Keratinocyte (primary cell): ENCODE measurements around the gene ZBTB4. TPM values are rescaled to one million over a fixed set of nuclear protein-coding genes. Genes with fewer than 3 reads are reported as not detected.

Experiments
- DNase-seq: peaks from one replicate; pipeline ENCODE4 v3.0.0-alpha.2; 2011; ENCODE audit warnings: low read depth, missing footprints, low spot score
- FAIRE-seq: peaks from 2 replicates; lab custom pipeline; 2011; peaks lifted over from hg19 to GRCh38; lab: Jason Lieb, UNC
- H2AFZ ChIP-seq: 2 replicates; pipeline ENCODE4 v1.6.0; 2012; ENCODE audit warnings: low read length, control low read depth, inconsistent platforms; ENCODE audit not compliant: control insufficient read depth
- H3K27ac ChIP-seq: 2 replicates; pipeline ENCODE4 v1.5.1; 2011; ENCODE audit warnings: low read length; ENCODE audit not compliant: control insufficient read depth, insufficient read depth
- H3K27me3 ChIP-seq: 3 replicates; pipeline ENCODE4 v1.6.0; 2011; ENCODE audit warnings: low read length; ENCODE audit not compliant: control insufficient read depth, insufficient read depth; ENCODE audit errors: extremely low read depth
- H3K36me3 ChIP-seq, 2 experiments: 2 replicates in 1 of 2; 3 replicates in 1 of 2; pipeline ENCODE4 v1.5.1; 2011; ENCODE audit warnings: low read length in 2 of 2, mild to moderate bottlenecking in 1 of 2; ENCODE audit not compliant: control insufficient read depth in 2 of 2, insufficient read depth in 2 of 2; ENCODE audit errors: extremely low read depth in 1 of 2
- H3K4me1 ChIP-seq: 3 replicates; pipeline ENCODE4 v1.5.1; 2011; ENCODE audit warnings: low read length; ENCODE audit not compliant: control insufficient read depth, insufficient read depth; ENCODE audit errors: extremely low read depth
- H3K4me2 ChIP-seq: 3 replicates; pipeline ENCODE4 v1.6.0; 2011; ENCODE audit warnings: low read depth, low read length; ENCODE audit not compliant: control insufficient read depth, insufficient read depth; ENCODE audit errors: extremely low read depth
- H3K4me3 ChIP-seq, 3 experiments: fragments of 200-600 bp in 1 of 3; sonication (generic) in 1 of 3; 2 replicates in 2 of 3; 3 replicates in 1 of 3; pipeline ENCODE4 v1.5.1; 2011 to 2016; ENCODE audit warnings: low read length in 3 of 3, mild to moderate bottlenecking in 3 of 3, control low read depth in 2 of 3, inconsistent platforms in 1 of 3, low read depth in 1 of 3, mixed read lengths in 1 of 3, mixed run types in 1 of 3, moderate library complexity in 1 of 3; ENCODE audit not compliant: control insufficient read depth in 2 of 3, insufficient read depth in 2 of 3; ENCODE audit errors: extremely low read depth in 1 of 3
- H3K79me2 ChIP-seq: 2 replicates; pipeline ENCODE4 v1.6.0; 2012; ENCODE audit warnings: low read length; ENCODE audit not compliant: control insufficient read depth, insufficient read depth
- H3K9ac ChIP-seq: 3 replicates; pipeline ENCODE4 v1.6.0; 2011; ENCODE audit warnings: low read length; ENCODE audit not compliant: control insufficient read depth, insufficient read depth; ENCODE audit errors: extremely low read depth
- H3K9me1 ChIP-seq: 3 replicates; pipeline ENCODE4 v1.6.0; 2011; ENCODE audit warnings: low read length; ENCODE audit not compliant: control insufficient read depth, insufficient read depth; ENCODE audit errors: extremely low read depth
- H3K9me3 ChIP-seq: 2 replicates; pipeline ENCODE4 v1.5.1; 2012; ENCODE audit warnings: low read depth, low read length; ENCODE audit not compliant: control insufficient read depth
- H4K20me1 ChIP-seq: 3 replicates; pipeline ENCODE4 v1.6.0; 2011; ENCODE audit warnings: low read length; ENCODE audit not compliant: control insufficient read depth, insufficient read depth; ENCODE audit errors: extremely low read depth
- CTCF ChIP-seq, 3 experiments: IDR thresholded peaks in 1 of 3; conservative IDR thresholded peaks in 1 of 3; optimal IDR thresholded peaks in 1 of 3; 2 replicates in 2 of 3; 3 replicates in 1 of 3; pipeline versions ENCODE3 to v1.5.1; 2011; ENCODE audit warnings: low read length in 3 of 3, mild to moderate bottlenecking in 3 of 3, moderate library complexity in 2 of 3, control low read depth in 1 of 3, inconsistent platforms in 1 of 3; ENCODE audit not compliant: insufficient read depth in 2 of 3; ENCODE audit errors: extremely low read depth in 1 of 3
- EZH2 ChIP-seq: IDR thresholded peaks from one replicate; pipeline ENCODE4 v1.6.1; 2012; ENCODE audit warnings: inconsistent platforms, mild to moderate bottlenecking, low read length, moderate library complexity
- dilution Hi-C: fragments of 300-500 bp; cut with MboI; formaldehyde crosslinking; loops from one replicate; pipeline ENCODE4 v1.7.0; 2020; ENCODE audit warnings: low sequenced_read_pairs; ENCODE audit not compliant: extremely low pct_ligation_motif_present
- polyA plus RNA-seq, 5 experiments: library from polyadenylated mRNA; depleted of rRNA in 3 of 5; stranded (reverse) in 3 of 5; stranded (forward) in 1 of 5; unstranded in 1 of 5; fragments of >200 nt; gene quantifications; 1 replicate in 1 of 5; 2 replicates in 3 of 5; 3 replicates in 1 of 5; pipeline versions ENCODE4 v1.2.1 to v1.2.3, GENCODE V29; 2011 to 2012; ENCODE audit warnings: missing spikeins in 2 of 5, low read depth in 1 of 5, low replicate concordance in 1 of 5

Gene ZBTB4
- polyA plus RNA-seq, 1 donor (not counting 4 experiments of a cell fraction or from before 2014, with no cell fraction given): 20.9 TPM

GRCh38 chr17:7423679-7424078 lies 55.8 kb downstream of the ZBTB4 start:
- no peak overlapping the region for H3K4me3 ChIP-seq
- no peaks in the 10 kb centered on the region for H3K27me3 ChIP-seq
- DNase-seq (no peak), FAIRE-seq (no peak)
- H3K36me3 ChIP-seq: no peaks in the 10 kb centered on the region
- H3K4me2 ChIP-seq: no peak overlapping the region
- TF ChIP-seq CTCF (optimal IDR thresholded peaks at IDR 0.05 in 1 of 3, IDR thresholded peaks at IDR 0.05 in 1 of 3, conservative IDR thresholded peaks at IDR 0.05 in 1 of 3; ENCODE audit: extremely low read depth in 1 of 3, insufficient read depth in 2 of 3, low read length in 3 of 3): no peak
- no peak overlapping the region for H3K9ac ChIP-seq
- H3K9me1 ChIP-seq: no peaks in the 10 kb centered on the region
- H3K9me3 ChIP-seq: no peaks in the 10 kb centered on the region
- no peak overlapping the region for H2AFZ ChIP-seq
- H4K20me1 ChIP-seq: no peaks in the 10 kb centered on the region
- no peaks in the 10 kb centered on the region for H3K4me1 ChIP-seq
- H3K79me2 ChIP-seq: no peaks in the 10 kb centered on the region
- dilution Hi-C loops: no loop called here
- no peak overlapping the region for H3K27ac ChIP-seq

GRCh38 chr17:7421186-7421585 lies 58.2 kb downstream of the ZBTB4 start:
- Histone ChIP-seq H3K4me2 (no peak overlapping the region), H4K20me1 (no peaks in the 10 kb centered on the region), H3K4me3 (no peak overlapping the region), H2AFZ (no peak overlapping the region), H3K9ac (no peak overlapping the region), H3K36me3 (peaks cover 0 to 3% of the 10 kb centered on the region in 2 experiments), H3K4me1 (no peaks in the 10 kb centered on the region), H3K27me3 (no peaks in the 10 kb centered on the region), H3K79me2 (no peaks in the 10 kb centered on the region), H3K27ac (no peak overlapping the region), H3K9me3 (no peaks in the 10 kb centered on the region), H3K9me1 (no peaks in the 10 kb centered on the region)
- TF ChIP-seq CTCF (optimal IDR thresholded peaks at IDR 0.05 in 1 of 3, IDR thresholded peaks at IDR 0.05 in 1 of 3, conservative IDR thresholded peaks at IDR 0.05 in 1 of 3; ENCODE audit: extremely low read depth in 1 of 3, insufficient read depth in 2 of 3, low read length in 3 of 3) (no peak), EZH2 (no peak)
- DNase-seq: no peak
- FAIRE-seq: no peak
- dilution Hi-C loops: no loop called here
